GM18517 (cell line): ENCODE data around the gene COL23A1.

Experiments used
- ATAC-seq: cut with Tn5 transposase; IDR thresholded peaks from one replicate; pipeline ENCODE4 v1.9.1; 2021; ENCODE audit warnings: mild to moderate bottlenecking, moderate library complexity; ENCODE audit not compliant: unreplicated experiment

Gene COL23A1

DNA sequence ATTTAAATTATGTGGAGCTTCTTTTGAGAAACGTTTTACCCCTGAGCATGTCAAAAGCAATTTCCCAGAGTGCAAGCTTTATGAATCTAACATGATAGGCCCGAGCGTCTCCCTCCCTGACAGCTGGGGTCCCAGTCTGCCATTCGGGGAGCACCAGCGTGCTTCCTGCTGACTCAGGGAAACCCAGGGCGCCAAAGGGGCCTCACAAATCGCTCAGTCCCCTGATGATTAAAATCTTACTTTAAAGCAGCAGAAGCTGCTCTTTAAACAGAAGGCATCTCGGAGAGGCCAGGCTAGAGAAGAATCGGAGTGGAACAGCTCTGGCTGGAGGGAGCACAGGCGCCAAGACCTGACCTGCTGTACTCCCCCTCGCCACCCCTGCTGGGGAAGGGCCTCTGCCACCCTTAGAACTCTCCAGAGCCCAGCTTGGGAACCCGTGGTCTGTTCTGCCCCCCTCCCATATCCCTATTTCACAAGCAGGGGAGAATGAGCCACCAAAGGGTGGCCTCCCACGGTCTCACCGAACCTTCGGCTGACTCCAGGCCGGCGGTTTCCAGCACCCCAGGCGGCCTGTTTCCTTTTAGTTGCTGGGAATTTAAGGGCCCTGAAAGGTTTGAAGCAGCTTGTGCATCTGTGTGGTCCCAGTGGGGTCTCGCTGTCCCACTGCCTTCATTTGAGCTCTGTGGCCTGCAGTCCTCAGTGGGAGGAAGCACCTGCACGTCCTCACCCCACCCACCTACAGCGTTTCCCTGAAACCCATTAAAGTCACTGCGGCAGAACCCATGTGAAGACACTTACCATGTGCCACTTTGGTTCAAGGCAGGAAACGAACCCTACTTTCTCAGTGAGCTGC, 147.6 kb downstream of the COL23A1 start:
- no peak for ATAC-seq

DNA sequence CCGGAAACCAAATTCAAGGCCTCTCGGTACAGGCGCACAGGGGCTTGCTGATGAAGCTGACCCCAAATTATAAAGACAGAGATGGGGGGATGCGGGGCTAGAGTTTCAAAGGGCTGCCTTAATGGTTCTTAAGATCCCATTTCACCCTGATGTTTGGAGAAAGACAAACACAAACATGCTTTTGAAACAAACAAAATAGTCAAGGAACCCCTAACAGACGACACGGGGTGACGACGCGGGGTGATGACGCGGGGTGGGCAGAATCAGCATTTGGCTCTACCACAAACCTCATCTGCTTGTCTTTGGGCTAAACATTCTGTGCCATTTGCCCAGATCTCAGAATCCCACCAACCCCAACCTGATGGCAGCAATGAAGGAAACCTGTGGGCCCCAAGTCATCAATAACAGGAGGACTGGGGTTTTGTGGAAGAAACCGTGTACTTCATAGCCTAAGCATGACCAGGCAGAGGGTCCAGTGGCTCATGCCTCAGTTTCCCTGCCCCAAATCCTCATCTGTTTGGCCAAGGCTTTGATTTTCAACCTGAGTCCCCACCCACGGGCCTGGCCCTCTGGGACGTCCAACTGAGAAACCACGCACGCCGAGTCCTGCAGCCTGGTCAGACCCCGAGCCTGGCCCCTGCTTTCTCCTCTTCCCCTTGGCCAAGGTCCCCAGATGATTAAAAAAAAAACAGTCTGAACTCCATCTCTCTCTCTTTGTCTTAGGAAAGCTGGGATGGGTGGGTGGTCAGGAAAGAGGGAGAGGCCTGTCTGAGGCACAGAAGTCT, 148.5 kb downstream of the COL23A1 start:
- no peak for ATAC-seq

DNA sequence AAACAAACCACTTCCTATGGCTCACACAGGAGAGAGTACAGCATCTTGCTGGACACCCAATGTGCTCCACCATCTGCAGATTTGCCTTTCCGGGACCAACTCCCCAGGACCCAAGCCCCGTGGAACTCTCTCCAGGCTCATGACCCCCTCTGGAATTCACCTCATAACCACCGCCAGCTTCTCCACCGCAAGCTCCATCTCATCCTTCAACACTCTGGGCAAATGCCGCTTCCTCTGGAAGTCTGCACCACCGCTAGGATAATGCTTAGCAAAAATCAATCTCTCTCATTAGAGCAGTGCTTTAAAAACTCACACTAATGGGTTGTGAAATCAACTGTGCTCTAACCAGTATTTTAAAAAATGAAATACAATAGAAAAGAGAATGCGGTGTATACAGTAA, 150.0 kb downstream of the COL23A1 start:
- ATAC-seq: no peak

DNA sequence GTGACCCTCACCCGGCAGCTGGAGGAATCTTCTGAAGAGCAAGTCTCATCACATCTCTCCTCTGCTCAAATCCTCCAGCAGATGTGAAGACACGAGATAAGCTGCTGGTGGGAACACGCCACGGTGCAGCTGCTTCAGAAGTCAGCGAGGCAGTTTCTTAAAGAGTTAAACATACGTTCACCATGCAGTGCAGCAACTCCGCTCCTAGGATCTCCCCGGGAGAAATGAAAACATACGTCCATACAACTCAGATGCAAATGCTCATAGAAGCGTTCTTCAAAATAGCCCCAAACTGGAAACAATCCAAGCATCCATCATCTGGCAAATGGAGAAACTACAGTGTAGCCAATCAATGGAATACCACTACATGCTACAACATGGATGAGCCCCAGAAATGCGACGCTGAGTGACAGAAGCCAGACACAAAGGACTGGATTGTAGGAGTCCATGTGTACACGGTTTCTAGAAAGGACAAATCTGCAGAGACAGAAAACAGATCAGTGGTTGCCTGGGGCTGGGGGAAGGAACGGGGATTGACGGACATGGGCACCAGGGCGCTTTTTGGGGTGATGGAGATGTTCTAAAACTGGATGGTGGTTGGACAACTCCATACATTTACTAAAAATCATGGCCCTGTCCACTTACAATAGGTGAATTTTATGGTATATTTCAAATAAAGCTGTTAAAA, 150.6 kb downstream of the COL23A1 start:
- ATAC-seq: no peak

DNA sequence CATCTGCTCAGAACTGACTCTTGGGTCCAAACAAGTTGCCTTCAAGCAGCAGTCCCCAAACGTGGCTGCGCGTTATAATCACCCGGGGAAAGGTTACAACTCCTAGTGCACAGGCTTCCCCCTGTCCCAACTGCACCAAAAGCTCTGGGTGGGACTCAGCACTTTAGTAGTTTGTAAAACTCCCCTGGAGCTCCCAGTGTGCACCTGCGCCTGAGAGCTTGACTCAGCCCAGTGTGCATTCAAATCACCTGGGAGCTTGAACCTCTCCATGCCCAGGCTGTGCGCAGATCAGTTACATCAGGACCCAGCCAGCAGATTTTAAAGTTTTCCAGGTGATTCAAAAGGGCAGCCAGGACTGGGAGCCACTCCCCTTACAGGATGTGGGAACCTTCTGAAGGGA, 151.4 kb downstream of the COL23A1 start:
- ATAC-seq: no peak

DNA sequence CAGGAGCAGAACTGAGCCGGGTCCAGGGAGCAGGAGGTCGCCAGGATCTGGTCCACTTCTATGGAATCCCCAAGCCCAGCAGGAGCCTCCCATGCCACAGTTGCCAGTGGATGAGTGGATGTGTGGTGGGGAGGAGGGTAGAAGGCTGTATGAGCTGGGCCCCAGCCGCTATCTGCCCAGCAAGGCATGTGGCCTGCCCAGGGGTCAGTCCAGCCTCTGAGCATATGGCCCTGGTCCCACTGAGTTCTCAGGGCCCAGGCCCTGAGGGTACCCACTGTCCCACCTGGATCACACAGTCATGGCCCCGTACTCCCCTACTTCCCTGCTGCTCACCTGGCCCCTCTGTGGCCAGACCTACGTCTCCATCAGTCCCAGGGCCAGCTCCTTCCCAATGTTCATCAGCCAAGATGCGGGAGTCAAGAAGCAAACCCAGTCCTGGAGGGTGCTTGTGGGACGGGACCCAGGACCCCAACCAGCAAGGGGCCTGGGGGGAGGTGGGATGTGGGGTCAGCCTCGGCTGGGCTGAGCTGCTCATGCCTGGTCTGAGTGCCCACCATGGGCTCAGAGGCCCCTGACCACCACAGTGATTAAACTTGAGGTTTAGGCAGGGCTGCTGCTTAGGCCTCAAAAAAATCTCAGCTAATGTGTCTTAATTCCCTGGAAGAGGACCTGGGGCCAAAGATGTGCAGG, 152.7 kb downstream of the COL23A1 start:
- ATAC-seq: no peak

DNA sequence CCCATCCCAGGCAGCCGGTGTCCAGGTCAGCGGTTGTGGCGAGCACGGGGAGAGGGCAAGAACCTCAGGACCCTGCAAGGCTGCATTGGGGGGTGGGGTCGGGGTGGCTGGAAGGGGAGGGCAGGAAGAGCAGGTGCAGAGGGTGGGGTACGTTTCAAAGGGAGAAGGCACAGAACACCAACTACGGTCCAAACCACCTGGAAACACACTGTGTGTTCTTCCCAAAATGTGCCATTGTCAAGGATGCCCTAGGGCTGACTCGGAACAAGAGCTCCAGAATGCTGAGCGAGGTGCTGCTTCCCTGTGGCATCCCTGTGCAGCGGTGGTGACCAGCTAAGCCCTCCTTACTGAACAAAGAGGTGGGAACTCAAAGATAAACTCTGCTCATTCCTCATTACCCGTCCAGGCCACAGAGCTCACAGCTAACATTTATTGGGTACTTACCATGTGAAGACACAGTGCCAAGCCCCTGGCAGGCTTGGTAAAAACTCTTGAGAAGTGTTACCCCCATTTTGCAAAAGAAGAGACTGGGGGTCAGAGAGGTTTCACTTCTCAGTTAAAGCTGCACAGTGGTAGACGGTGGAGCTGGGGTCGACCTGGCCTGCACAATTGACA, 153.8 kb downstream of the COL23A1 start:
- no peak for ATAC-seq

DNA sequence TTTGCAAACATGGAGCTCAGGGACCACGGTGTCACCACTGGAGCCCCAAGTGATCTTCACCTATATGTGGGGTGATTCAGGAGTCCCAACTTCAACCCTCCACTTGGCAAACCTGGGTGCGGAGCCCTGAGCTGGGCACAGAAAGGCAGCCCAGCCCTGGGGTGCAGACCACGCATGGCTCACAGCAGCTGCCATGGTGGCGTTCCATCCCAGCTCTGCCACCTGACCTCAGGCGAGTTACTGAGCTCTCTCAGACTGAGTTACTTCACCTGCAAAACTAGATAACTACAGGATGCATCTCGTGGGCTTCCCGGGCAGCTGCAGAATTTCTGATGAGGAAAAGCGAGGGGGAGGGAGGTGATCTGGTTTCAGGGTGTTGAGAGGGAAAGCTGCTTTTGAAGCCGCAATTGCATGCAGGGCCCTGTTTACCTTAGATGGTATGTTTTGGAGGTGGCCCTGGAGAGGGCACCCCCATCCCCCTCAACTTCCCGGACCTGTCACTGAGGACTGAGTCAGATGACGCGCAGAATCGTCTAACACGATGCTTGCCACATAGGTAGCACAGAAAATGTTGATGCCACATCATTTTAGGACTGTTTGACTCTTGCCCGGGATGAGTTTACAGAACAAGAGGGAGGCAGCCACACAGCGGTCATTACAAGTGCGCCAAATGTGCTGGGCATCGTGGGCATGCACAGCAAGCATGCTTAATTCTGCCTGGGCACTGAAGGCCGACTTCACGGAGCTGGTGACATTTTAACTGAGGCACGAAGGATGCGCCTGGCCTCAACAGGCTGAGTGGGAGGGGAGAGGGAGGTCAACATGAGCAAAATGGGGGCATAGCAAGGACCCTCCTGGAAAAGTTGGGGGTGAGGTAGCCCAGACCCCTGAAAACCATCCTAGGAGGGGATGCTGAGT, 154.6 kb downstream of the COL23A1 start:
- no peak for ATAC-seq

DNA sequence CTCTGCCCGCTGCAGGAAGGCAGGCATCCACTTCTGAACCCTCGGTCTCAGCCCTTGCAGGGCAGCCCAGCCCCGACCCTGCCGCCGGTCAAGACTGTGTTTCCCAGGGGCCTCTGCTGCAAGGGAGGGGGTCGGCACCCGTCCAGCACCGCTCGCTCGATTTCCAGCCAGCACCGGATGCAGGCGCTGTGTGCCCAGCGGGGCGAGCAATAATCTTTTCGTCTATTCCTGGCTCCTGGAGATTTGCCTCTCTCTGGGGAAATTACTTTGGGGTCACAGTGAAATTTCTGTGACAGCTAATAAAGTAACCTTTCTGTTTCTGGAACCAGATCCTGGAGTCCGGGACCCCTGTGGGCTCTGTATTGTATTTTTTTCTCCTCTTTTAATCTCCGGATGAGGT, 155.3 kb downstream of the COL23A1 start:
- ATAC-seq: no peak

DNA sequence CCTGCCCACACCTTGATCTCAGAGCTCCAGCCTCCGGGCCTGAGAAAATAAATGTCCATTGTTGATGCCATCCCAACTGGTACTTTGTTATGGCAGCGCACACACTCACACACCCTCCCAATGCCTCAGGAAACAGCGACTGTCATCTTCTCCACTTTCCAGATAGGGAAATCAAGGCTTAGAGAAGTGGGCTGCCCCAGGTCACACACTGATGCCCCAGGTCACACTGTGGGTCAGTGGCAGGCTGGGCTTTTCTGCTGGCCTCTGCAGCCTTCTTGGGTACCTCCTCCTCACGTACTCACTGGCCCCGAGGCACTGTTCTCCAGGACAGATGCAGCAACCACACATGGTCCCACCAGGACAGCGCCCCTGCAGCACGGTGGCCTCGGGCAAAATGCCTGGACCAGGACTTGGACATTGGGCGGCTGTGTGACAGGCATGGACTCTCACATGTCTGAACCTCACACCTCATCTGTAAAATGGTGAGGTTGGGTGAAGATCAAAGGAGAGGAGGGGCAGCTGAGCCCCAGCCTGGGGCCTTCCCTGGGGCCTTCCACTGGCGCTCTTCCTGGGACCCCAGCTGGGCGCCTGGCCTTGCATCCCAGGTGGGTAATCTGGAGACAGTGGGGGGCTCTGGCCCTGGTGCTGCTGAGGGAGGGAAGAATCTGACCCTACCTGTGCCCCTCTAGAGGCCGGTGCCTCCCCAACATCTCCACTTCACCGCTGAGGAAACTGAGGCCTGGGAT, 156.0 kb downstream of the COL23A1 start:
- no peak for ATAC-seq

DNA sequence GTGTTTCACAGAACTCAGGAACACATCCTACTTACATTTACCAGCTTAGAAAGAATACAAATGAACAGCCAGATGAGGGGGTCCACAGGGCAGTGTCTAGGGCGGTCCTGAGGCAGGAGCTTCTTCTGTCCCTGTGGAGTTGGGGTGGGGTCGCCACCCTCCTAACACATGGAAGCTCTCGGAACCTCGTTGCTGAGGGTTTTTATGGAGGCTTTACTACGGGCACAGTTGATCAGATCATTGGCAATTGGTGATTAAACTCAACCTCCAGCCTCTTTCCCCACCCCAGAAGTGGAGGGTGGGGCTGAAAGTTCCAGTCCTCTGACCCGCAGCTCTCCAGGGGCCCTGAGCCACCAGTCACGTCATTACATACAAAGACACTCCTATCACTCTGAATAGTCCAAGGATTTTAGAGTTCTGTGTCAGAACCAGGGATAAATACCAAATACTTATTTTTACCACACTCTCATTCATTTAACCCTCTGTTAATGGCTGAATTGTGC, 156.9 kb downstream of the COL23A1 start:
- ATAC-seq: no peak

DNA sequence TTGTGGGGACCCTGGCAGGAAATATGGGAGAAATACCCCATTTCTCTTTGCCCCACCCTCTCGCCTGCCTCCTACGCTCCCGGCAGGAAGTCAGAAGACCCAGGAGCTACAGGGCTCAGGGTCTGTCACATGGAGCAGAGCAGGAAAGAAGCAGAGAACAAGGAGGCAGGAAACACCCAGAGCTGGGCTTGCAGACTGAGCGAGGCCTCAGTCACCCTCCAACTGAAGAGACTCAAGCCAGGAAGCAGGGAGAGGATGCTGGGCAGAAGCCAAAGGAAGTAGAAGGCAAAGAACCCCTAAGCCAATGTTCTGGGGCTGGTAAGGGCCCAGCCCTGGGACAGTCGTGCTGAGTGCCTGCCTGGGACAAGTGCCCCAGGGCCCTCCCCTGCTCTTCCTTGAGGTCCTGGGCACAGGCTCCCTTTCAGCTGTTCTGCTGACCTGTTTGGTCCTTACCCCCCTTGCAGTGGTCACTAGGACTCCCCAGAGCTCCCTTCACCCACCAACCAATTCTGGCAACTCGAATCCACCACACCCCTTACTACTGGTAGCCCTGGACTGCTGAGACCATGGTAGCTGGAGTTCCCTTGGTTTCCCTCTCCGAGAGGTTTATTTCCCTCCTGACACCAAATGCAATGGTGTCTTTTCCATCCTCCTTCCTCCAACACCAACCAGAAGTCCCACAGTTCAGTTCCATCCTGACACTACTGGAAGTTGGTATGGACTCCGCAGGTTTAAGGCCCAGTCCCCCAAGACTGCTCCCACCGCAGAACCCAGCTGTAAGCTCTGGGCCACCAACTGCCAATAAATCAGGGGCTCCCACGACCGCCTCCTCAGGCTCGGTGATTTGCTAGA, 157.5 kb downstream of the COL23A1 start:
- no peak for ATAC-seq

DNA sequence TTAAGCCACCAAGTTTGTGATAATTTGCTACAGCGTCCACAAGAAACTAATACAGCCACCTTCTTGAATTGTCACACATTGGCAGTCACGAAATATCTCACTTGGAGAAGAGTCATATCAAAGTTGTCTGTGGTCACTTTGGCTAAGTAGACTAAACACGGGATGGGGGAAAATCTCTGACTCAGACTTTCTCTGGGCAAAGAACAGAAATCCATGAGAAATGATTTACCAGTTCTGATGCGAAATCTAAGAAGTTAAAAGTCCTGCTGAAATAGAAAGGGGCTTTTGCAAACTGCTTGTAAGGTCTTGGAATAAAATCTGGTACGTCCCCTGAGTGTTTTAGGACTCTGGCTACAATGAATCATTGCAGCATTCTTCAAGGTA, 158.4 kb downstream of the COL23A1 start:
- no peak for ATAC-seq

DNA sequence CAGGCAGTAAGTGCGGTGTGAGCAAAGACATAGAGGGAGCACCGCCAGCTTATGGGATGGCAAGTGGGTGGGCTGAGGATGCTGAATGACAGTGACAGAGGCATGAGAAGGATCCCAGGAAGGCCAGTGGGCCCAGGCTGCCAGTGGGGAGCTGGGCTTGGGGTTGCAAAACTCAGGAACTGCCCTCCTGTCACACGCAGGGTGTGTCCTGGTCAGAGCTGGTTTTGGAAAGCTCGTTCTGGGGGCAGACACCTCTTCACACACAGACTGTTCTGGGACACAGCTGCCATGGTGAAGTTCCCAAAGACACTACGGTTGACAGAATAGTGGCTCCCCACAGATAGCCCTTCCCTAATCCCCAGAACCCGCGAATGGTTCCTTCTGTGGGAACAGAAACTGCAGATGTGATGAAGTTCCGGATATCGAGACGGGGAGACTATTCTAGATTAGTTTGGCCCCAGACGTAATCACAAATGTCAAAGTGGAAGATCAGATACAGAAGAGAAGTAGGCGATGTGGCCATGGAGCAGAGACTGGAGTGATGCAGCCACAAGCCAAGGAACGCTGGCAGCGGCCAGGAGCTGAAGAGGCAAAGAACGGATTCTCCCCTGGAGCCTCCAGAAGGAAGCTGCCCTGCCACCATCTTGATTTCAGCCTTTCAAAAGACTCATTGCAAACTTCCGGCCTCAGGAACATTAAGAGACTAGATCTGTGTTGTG, 159.0 kb downstream of the COL23A1 start:
- no peak for ATAC-seq

DNA sequence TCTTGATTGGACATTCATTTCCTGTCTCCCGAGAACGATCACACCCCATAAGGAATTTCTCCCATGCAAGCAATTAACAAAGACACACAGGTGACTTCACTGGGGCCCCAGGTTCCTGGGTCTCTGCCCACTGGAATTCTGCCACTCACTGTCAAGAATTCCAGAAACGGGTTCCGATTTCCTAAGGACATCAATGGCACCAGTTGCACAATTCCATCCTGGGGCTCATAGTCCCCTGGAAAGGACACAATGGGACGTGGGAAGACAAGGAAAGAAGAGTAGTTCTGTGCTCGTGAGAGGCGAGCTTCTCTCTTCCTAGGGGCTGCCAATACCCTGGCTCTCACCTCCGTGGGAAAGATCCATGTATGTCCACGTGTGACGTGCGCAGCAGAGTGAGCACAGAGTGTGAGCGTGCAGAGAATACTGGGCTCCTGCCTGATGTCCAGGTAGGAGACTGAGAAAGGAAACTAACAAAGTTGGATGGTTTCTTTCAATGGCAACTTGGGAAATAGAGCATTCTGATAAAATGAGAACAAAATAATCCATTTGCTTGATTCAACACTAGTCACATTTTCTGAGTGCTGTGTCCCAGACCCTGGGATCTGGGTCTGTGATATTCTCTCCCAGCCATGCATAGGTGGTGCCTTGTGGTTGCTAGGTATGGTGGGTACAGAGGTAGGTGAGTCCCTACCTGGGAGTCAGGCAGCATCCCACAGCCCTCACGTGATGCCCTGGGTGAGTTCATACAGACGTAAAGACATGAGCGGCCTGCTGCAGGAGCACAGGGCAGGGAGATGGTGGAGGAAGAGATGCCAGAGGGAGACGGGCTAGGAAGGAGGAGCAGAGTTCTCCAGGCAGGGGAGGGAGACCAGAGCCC, 159.8 kb downstream of the COL23A1 start:
- ATAC-seq: no peak

DNA sequence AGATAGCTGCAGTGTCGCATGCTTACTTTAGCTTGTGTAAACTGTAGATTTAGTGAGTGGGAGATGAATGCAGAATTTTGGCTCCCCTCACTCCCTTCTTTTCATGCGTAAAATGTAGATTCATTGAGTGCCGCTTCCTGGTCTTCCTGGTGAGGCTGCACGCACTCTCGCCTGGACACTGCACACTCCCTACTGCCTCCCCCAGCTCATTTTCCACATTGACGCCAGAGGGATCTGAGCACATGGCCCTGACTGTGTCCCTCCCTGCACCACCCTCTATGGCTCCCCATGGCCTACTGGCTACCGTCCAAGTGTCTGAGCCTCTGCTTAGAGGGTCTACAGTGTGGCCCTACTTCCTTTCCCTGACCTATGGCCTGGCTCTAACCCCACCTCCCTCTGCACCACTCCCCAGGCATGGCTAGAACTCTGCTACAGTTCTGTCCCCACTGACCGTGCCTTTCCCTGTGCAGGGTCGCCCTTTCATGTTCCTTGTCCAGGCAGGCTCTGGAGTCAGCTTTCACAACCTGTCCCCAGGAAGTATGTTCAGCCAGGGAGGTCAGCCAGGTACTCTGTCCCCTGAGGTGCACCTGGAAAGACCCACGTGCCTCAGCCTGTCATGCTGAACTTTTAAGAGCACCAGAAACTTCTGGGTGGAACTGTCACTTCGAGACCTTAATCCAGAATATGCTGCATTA, 160.6 kb downstream of the COL23A1 start:
- ATAC-seq: no peak
